IPS-18c (cell line): Measurements from ENCODE around the gene TMEM186.
A peak's percentile ranks its signal among the peaks of the same experiment; 100 is the strongest.
"Not testable (repeated sequence)": the region's sequence is repeated elsewhere in the genome, so short reads cannot be mapped to it uniquely, and the experiment has no call there.

Experiments
- H3K4me3 ChIP-seq: 2 replicates; pipeline ENCODE4 v1.7.0; 2013; ENCODE audit warnings: low read depth, mild to moderate bottlenecking, low read length, moderate library complexity; ENCODE audit not compliant: insufficient read depth
- H3K9me3 ChIP-seq: one replicate; pipeline ENCODE4 v1.6.1; 2013; ENCODE audit warnings: mild to moderate bottlenecking, low read length, moderate library complexity; ENCODE audit not compliant: control insufficient read depth, insufficient read depth

Gene TMEM186

GRCh38 chr16:8818504-8819270, 21.2 kb upstream of the TMEM186 start:
- Histone ChIP-seq H3K4me3 (no peak overlapping the region), H3K9me3 (no peaks in the 10 kb centered on the region)

DNA sequence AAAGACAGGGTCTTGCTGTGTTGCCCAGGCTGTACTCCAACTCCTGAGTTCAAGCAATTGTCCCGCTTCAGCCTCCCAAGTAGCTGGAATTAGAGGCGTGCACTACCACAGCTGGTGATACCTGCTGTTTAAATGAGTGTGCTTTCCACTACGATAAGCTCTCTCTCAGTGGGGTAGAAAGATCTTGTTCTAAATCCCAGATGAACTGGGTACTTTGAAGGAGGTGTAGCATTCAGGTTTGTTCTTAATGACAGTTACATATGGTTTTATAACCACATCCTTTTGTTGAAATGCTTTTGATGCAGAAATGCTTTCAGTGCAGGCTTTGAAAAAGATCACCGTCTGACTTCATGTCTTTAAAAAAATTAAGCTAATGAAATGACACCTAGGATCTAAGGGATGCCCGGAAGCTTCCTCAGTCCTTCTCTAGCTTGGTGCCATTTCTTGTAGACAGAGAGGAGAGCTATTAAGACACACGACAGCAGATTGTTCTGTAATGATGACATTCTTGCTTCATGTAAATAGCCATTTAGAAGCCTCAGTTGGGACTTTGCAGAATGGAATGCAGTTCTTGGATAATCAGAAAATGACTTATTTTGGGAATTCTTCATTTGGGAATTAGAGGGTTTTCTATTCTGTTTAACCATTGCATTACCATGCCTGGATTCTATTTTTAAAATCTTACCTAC, 19.7 kb upstream of the TMEM186 start:
- H3K4me3 ChIP-seq: no peak overlapping the region
- no peaks in the 10 kb centered on the region for H3K9me3 ChIP-seq

DNA sequence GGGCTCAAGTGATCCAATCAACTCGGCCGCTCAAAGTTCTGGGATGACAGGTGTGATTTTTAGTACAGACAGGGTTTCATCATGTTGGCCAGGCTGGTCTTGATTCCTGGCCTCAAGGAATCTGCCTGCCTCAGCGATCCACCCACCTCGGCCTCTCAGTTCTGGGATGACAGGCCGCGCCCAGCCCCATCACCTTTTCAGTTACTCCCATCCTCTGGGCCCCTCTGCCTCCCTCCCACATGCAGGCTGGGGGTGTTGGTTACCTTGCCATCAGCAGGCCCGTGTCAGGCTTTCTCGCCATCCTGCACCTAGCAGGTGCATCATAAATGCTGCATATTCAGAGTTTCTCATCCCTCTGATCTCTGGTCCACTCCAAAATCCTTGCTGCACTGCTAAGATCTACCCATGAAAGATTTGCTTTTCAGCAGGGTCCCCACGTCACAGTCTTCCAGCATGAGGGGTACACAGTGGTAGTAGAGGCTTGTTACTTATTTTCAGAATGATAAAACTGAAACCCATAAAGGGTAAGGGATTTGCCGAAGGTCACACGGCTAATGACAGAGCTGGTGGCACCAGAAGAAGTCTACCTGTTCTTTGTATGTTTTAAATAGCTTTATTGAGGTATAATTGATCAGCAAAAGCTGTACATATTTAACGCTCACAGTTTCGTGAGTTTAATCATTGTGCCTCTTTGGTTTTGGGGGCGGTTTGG, 16.8 kb upstream of the TMEM186 start:
- no peak overlapping the region for H3K4me3 ChIP-seq
- H3K9me3 ChIP-seq: no peaks in the 10 kb centered on the region

- H3K9me3 ChIP-seq: no peaks in the 10 kb centered on the region
- H3K4me3 ChIP-seq: no peak overlapping the region
Measured at GRCh38 chr16:8812162-8812843, 14.9 kb upstream of the TMEM186 start.

DNA sequence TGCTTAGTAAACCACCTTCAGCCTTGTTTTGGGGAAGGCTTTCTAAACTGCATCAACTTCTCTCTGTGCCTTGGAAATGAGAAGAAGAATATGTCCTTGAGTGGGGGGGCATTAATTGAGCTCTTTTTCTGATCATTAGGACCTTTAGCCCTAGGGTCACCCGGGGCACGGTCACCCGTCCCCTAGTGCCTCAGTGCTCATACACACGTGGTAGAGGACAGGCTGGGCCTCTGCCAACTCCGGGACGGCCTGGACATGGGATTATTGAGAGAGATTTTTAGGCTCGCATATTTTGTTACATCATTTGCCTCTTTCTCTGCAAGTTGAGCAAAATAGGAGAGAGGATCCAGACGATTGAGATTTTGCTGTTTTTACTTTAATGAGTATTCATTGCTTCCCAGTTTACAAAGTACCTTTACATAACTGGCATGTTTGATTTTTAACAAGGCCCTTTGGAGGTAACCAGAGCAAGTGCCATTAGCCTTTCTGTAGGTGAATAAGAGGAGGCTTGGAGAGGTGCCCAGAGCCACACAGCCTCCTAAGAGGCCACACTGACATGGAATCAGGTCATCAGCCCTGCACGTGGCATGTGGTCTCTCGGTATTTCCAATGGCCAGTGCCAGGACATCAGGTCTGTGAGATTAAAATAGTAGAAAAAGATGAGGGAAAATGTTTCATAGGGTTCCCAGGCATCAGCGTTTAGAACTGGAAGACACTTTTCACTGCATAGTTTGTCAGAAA, 11.3 kb upstream of the TMEM186 start:
- no peak overlapping the region for H3K4me3 ChIP-seq
- no peaks in the 10 kb centered on the region for H3K9me3 ChIP-seq

- Histone ChIP-seq H3K4me3 (no peak overlapping the region), H3K9me3 (no peaks in the 10 kb centered on the region)
Measured at GRCh38 chr16:8808009-8808408, 10.6 kb upstream of the TMEM186 start.

DNA sequence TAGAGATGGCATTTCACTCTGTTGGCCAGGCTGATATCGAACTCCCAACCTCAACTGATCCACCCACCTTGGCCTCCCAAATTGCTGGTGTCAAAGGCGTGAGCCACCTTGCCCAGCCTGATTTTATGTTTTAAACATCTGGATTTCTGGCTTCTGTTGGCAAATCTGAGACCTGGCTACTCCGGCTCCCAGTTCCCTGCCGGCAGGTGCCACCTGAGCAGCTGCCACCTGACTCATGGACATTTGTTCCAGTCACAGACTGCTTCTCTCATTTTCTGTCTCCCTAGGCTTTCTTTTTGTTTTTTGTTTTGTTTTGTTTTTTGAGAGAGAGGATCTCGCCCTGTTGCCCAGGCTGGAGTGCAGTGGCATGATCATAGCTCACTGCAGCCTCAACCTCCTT, 9.8 kb upstream of the TMEM186 start:
- Histone ChIP-seq H3K9me3 (no peaks in the 10 kb centered on the region), H3K4me3 (no peak overlapping the region)

DNA sequence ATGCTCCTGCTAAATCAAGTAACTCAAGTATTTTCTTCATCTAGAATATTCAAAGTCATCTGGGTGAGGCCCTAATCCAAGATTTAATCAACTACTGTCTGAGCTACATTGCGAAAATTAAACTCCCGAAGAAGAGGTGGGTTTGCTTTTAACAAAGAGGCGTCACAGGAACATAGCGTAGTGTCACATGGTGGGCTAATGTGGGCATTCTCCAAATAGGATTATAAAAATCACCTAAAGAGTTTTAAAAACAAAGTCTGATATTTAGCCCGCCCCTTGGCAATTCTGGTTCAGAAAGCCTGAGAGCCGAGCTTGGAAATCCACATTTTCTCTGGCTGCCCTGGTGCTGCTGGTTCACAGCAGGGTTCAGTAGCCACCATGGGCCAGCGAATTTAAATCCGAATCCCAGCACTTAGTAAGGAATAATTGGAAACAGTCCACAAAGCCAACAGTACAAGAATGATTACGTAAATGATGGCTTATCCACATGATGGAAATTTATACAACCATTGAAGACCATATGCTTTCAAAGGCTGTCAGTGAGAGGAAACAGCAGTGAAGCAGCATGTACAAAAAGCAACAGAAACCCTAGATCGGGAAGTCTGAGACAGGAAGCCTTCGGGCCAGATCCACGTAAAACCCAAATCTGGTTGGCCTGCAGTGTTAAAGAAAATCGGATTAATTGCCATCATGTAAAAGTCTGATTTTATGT, 9.0 kb upstream of the TMEM186 start:
- no peak overlapping the region for H3K4me3 ChIP-seq
- H3K9me3 ChIP-seq: no peaks in the 10 kb centered on the region

GRCh38 chr16:8804313-8804712, 6.9 kb upstream of the TMEM186 start:
- Histone ChIP-seq H3K4me3 (no peak overlapping the region), H3K9me3 (no peaks in the 10 kb centered on the region)

DNA sequence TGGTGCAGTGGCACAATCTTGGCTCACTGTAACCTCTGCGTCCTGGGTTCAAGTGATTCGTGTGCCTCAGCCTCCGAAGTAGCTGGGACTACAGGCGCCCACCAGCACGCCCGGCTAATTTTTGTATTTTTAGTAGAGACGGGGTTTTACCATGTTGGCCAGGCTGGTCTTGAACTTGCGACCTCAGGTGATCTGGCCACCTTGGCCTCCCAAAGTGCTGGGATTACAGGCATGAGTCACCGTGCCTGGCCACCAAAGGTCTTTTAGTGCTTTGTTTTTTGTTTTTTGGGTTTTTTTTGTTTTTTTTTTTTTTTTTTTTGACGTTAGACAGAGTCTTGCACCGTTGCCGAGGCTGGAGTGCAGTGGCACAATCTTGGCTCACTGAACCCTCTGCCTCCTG, 6.3 kb upstream of the TMEM186 start:
- not testable (repeated sequence) for H3K4me3 ChIP-seq, H3K9me3 ChIP-seq

GRCh38 chr16:8801701-8802100, 4.3 kb upstream of the TMEM186 start:
- Histone ChIP-seq H3K4me3 (no peak overlapping the region), H3K9me3 (no peaks in the 10 kb centered on the region)

DNA sequence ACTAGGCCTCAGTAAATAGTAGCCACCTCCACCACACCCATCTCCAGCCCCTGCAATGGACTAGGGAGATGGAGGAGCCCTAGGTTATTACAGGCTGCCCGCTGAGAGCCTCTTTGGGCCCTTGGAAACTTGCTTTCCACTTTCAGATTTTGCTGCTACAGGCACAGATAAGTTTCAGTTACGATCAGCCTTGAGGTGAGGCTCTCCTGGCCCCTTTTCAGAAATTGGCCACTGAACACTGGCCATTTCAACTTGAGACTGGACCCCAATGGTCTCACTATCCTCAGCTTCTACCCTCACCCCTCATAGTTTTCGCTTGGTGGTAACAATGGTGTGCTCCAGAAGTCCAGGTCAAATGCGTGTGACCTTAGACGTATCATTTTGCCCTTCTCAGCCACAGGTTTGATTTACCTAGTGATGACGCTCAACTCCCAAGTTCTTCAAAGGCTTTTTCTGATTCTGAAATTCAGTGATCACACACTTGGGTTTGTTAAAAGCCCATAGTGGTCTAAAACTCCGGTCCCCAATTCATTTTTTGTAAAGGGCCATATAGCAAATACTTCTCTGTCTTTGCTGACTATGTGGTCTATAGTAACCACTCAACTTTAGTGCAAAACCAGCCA, 1.2 kb upstream of the TMEM186 start:
- no peaks in the 10 kb centered on the region for H3K9me3 ChIP-seq
- peak overlapping the region; percentile 82 for H3K4me3 ChIP-seq

DNA sequence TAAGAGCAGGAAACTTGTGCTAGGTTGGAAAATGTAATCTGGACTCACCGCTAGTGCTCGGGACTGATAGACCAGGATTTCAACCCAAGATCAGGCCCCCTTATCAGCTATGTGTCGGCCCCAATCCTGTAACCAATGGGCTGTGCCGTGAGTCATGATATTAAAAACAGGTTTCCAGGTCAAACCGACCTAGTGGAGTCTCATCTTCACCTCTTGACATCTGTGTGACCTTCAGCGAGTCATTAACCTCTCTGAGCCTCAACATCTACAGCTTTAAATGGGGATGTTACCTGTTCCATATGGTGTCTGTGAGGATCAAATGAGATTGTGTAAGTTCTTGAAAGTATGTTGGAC, 712 bp upstream of the TMEM186 start:
- Histone ChIP-seq H3K4me3 (peak overlapping the region; percentile 82), H3K9me3 (no peaks in the 10 kb centered on the region)

DNA sequence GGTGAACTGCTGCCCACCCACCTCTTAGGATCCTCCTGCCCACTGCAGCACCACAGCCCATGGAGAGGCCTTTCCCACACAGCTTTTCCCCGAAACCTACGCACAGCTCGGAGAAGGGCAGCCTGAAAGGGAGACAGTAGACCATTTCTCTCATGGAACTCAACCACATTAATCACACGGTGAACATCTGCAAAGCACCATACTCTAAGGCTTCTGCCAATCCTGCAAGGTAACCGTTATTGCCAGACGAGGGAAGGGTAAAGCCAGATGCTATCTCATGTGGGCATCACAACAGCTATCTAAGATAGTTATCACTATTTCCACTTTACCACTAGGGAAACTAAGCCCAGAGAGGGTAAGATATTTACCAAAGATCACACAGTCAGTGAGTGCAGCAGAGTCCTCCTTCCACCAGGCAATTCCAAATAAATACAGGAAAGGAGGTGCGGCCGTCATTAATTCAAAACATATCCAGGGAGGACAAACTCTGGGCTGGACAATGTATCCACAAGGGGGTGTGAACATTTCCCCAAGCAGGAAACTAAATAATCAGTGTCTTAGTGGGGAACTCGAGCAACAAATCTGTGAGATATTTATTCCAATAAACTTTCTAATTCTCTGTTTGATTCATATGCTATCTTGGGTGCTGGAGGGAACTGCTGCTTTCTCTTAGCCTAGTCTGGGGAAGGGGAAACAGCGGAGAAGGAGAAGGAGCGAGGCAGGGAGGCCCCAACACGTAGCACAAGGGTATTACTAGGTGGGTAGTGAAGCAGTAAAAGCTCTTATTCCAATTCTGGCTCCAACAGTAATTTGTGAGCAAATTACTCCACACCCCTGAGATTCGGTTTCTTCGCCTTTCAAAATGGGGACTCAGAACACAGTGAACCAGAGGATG, 723 bp downstream of the TMEM186 start:
- peak overlapping the region; percentile 82 for H3K4me3 ChIP-seq
- H3K9me3 ChIP-seq: no peaks in the 10 kb centered on the region

GRCh38 chr16:8795818-8796217, 1.6 kb downstream of the TMEM186 start:
- Histone ChIP-seq H3K9me3 (no peaks in the 10 kb centered on the region), H3K4me3 (no peak overlapping the region)
